ENCODE data around the gene IFNG-AS1.

DNA sequence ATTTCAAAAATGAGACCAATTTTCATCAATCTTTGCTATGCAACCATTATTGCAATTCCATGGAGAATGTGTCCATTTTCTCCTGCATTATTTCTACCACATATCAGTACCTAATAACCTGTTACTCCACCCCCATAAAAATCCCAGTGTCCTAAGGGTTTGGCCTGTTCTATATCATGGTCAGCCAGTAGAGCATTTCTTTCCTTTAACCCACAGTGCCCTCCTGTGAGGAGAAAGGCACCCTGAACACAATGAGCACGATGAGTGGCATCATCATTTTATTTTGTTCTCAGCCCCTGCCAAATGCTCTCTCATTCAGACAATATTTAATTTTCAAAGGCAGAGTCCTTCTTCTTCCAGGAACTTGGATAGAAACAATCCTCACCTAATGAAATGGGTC is 11.6 kb upstream of the IFNG-AS1 start:
- TF ChIP-seq REPIN1 (tag by site-specific recombination; IDR thresholded peaks at IDR 0.05; ENCODE audit: low read depth) (no peak), ZNF169 (tag by site-specific recombination; IDR thresholded peaks at IDR 0.05) (no peak), OSR2 (tag by site-specific recombination; IDR thresholded peaks at IDR 0.05) (no peak), ZNF10 (tag by site-specific recombination; IDR thresholded peaks at IDR 0.05) (no peak), ZNF792 (tag by site-specific recombination; IDR thresholded peaks at IDR 0.05) (no peak), ZNF837 (tag by site-specific recombination; IDR thresholded peaks at IDR 0.05) (no peak), ZNF391 (tag by site-specific recombination; IDR thresholded peaks at IDR 0.05; ENCODE audit: borderline replicate concordance, low read depth) (no peak), ZNF311 (tag by site-specific recombination; IDR thresholded peaks at IDR 0.05; ENCODE audit: borderline replicate concordance) (no peak), ZNF830 (tag by site-specific recombination; IDR thresholded peaks at IDR 0.05; ENCODE audit: low read depth) (no peak)
- TF ChIP-seq, protein P1, sequence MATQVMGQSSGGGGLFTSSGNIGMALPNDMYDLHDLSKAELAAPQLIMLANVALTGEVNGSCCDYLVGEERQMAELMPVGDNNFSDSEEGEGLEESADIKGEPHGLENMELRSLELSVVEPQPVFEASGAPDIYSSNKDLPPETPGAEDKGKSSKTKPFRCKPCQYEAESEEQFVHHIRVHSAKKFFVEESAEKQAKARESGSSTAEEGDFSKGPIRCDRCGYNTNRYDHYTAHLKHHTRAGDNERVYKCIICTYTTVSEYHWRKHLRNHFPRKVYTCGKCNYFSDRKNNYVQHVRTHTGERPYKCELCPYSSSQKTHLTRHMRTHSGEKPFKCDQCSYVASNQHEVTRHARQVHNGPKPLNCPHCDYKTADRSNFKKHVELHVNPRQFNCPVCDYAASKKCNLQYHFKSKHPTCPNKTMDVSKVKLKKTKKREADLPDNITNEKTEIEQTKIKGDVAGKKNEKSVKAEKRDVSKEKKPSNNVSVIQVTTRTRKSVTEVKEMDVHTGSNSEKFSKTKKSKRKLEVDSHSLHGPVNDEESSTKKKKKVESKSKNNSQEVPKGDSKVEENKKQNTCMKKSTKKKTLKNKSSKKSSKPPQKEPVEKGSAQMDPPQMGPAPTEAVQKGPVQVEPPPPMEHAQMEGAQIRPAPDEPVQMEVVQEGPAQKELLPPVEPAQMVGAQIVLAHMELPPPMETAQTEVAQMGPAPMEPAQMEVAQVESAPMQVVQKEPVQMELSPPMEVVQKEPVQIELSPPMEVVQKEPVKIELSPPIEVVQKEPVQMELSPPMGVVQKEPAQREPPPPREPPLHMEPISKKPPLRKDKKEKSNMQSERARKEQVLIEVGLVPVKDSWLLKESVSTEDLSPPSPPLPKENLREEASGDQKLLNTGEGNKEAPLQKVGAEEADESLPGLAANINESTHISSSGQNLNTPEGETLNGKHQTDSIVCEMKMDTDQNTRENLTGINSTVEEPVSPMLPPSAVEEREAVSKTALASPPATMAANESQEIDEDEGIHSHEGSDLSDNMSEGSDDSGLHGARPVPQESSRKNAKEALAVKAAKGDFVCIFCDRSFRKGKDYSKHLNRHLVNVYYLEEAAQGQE (tag by site-specific recombination; IDR thresholded peaks at IDR 0.05): no peak
- TF ChIP-seq, protein P2, sequence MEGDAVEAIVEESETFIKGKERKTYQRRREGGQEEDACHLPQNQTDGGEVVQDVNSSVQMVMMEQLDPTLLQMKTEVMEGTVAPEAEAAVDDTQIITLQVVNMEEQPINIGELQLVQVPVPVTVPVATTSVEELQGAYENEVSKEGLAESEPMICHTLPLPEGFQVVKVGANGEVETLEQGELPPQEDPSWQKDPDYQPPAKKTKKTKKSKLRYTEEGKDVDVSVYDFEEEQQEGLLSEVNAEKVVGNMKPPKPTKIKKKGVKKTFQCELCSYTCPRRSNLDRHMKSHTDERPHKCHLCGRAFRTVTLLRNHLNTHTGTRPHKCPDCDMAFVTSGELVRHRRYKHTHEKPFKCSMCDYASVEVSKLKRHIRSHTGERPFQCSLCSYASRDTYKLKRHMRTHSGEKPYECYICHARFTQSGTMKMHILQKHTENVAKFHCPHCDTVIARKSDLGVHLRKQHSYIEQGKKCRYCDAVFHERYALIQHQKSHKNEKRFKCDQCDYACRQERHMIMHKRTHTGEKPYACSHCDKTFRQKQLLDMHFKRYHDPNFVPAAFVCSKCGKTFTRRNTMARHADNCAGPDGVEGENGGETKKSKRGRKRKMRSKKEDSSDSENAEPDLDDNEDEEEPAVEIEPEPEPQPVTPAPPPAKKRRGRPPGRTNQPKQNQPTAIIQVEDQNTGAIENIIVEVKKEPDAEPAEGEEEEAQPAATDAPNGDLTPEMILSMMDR (tag by site-specific recombination; IDR thresholded peaks at IDR 0.05): no peak
- TF ChIP-seq, protein P3, sequence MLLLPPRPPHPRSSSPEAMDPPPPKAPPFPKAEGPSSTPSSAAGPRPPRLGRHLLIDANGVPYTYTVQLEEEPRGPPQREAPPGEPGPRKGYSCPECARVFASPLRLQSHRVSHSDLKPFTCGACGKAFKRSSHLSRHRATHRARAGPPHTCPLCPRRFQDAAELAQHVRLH (tag by site-specific recombination; IDR thresholded peaks at IDR 0.05): no peak
- TF ChIP-seq, protein P4, sequence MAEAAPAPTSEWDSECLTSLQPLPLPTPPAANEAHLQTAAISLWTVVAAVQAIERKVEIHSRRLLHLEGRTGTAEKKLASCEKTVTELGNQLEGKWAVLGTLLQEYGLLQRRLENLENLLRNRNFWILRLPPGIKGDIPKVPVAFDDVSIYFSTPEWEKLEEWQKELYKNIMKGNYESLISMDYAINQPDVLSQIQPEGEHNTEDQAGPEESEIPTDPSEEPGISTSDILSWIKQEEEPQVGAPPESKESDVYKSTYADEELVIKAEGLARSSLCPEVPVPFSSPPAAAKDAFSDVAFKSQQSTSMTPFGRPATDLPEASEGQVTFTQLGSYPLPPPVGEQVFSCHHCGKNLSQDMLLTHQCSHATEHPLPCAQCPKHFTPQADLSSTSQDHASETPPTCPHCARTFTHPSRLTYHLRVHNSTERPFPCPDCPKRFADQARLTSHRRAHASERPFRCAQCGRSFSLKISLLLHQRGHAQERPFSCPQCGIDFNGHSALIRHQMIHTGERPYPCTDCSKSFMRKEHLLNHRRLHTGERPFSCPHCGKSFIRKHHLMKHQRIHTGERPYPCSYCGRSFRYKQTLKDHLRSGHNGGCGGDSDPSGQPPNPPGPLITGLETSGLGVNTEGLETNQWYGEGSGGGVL (tag by site-specific recombination; IDR thresholded peaks at IDR 0.05): no peak
